WERI-Rb-1 (cell line): ENCODE data around the gene KCNH2.

Source experiments
- DNase-seq: peaks from one replicate; pipeline ENCODE4 v3.0.0-alpha.2; 2020
- H3K27ac ChIP-seq: fragments of 250-450 bp; sonication (Bioruptor Pico); 2 replicates; pipeline ENCODE4 v1.5.1; 2020; ENCODE audit warnings: mild to moderate bottlenecking, moderate library complexity
- H3K27me3 ChIP-seq: fragments of 250-450 bp; sonication (Bioruptor Pico); 2 replicates; pipeline ENCODE4 v1.5.1; 2021; ENCODE audit warnings: mild to moderate bottlenecking, low read depth, moderate library complexity; ENCODE audit not compliant: insufficient read depth, severe bottlenecking
- H3K36me3 ChIP-seq: fragments of 250-450 bp; sonication (Bioruptor Pico); 2 replicates; pipeline ENCODE4 v1.5.1; 2020; ENCODE audit warnings: mild to moderate bottlenecking, moderate library complexity
- H3K4me3 ChIP-seq: 2 replicates; pipeline ENCODE4 v1.5.1; 2011; ENCODE audit warnings: low read depth, mild to moderate bottlenecking, control low read depth, low read length
- H3K9me3 ChIP-seq: fragments of 250-450 bp; sonication (Bioruptor Pico); 2 replicates; pipeline ENCODE4 v1.5.1; 2021; ENCODE audit warnings: mild to moderate bottlenecking, moderate library complexity; ENCODE audit not compliant: severe bottlenecking
- TF ChIP-seq, protein P1 (sequence below): IDR thresholded peaks from 2 replicates; pipeline ENCODE4 v1.5.1; 2011; ENCODE audit warnings: low read depth, mild to moderate bottlenecking, control low read depth, inconsistent platforms, low read length

KCNH2 gene

DNA sequence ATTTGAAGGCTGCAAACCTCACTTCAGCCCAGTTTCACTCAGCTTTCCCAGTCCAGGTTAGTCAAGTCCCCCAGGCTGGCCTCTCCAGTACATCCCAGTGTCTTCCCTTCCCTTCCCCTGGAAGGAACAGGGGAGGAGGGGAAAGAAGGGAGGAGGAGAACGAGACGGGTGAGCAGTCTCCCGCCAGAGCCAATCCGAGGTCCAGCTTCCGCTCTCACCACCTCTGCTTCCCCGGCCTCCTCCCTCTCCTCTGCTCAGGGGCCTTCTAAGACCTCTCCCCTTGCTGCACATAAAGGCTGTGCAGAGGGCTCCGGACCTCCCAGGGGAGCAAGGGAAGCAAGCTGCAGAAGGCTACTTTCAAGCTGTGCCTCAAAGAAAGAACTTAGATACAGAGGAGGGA lies 42.1 kb upstream of the KCNH2 start:
- H3K27me3 ChIP-seq = no peaks in the 10 kb centered on the region
- TF ChIP-seq, protein P1, sequence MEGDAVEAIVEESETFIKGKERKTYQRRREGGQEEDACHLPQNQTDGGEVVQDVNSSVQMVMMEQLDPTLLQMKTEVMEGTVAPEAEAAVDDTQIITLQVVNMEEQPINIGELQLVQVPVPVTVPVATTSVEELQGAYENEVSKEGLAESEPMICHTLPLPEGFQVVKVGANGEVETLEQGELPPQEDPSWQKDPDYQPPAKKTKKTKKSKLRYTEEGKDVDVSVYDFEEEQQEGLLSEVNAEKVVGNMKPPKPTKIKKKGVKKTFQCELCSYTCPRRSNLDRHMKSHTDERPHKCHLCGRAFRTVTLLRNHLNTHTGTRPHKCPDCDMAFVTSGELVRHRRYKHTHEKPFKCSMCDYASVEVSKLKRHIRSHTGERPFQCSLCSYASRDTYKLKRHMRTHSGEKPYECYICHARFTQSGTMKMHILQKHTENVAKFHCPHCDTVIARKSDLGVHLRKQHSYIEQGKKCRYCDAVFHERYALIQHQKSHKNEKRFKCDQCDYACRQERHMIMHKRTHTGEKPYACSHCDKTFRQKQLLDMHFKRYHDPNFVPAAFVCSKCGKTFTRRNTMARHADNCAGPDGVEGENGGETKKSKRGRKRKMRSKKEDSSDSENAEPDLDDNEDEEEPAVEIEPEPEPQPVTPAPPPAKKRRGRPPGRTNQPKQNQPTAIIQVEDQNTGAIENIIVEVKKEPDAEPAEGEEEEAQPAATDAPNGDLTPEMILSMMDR = no peak
- H3K9me3 ChIP-seq = no peaks in the 10 kb centered on the region
- no peaks in the 10 kb centered on the region for H3K36me3 ChIP-seq
- H3K27ac ChIP-seq = no peak overlapping the region
- no peak for DNase-seq
- no peak overlapping the region for H3K4me3 ChIP-seq

DNA sequence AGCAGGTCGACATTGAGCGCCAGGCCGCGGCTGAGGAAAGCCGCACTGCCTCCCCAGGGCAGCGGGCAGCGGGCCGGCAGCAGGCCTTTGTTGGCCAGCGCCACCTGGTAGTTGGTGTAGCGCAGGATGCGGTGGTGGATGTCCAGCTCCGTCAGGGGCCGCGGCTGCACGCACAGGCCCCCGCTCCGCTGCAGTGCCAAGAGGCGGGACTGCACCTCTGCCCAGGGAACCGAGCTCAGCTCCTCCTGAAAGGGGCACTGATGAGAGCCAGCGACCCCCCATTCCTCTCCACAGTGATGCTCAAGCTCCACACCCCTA lies 41.0 kb upstream of the KCNH2 start:
- DNase-seq = no peak
- H3K27ac ChIP-seq = no peak overlapping the region
- H3K27me3 ChIP-seq = no peaks in the 10 kb centered on the region
- TF ChIP-seq, protein P1 = no peak
- no peaks in the 10 kb centered on the region for H3K9me3 ChIP-seq
- no peak overlapping the region for H3K4me3 ChIP-seq
- H3K36me3 ChIP-seq = no peaks in the 10 kb centered on the region

DNA sequence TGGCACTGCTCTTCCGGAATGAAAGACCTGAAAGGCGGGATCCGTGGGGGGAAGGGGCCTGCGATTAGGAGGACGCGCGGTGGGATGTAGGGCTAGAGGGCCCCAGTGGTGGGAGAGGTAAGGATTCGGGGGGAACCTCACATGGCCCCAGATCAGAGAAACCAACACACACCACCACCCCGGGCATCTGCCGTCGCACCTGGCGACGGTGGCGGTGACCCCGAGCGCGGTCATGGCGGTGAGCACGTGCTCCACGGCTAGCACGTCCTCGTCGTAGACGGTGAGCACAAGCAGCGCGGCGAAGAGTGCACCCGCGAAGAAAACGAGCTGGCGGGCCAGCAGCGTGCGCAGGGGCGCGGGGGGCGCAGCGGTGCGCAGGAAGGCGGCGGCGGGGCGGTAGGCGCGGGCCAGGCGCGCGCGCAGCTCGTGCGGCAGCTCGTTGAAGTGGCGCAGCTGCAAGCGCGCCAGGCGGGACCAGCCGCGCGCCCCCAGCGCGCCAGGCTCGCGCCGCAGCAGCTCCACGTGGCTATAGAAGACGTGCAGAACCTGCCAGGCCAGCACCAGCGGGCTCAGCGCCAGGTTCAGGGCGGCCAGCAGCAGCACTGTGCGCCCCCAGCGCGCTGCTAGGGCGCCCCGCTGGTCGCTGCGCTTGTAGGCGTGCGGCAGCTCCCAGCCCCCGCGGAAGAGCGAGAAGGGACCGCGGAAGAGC lies 40.5 kb upstream of the KCNH2 start:
- H3K4me3 ChIP-seq = peak overlapping the region; percentile 55
- no peak for DNase-seq
- no peaks in the 10 kb centered on the region for H3K27me3 ChIP-seq
- TF ChIP-seq, protein P1 = no peak
- H3K9me3 ChIP-seq = no peaks in the 10 kb centered on the region
- peak overlapping the region; percentile 45 for H3K27ac ChIP-seq
- H3K36me3 ChIP-seq = no peaks in the 10 kb centered on the region

DNA sequence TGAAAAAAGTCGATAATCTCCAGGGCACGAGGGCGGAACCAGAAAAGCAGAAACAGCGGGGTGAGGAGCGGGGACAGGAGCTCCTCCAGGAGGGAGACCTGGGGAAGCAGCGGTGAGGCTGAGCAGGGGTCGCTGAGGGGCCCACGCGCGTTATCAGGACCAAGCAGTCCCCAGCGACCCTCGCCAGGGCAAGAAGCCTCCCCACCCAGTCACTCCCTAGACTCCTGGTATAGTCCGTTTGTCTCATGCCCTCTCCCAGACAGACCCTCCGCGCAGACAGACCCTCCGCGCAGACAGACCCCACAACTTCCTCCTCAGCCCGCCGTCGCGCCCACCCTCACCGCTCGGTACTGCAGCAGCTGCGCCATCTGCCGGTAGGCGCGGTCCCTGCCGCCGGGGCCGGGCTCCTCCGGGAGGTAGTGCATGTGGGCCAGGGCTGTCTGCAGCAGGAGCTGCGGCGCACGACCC lies 39.9 kb upstream of the KCNH2 start:
- no peaks in the 10 kb centered on the region for H3K9me3 ChIP-seq
- H3K27me3 ChIP-seq = no peaks in the 10 kb centered on the region
- no peaks in the 10 kb centered on the region for H3K36me3 ChIP-seq
- TF ChIP-seq, protein P1 = peak; percentile 94
- H3K4me3 ChIP-seq = peak overlapping the region; percentile 55
- DNase-seq = peak; percentile 84
- peak overlapping the region; percentile 45 for H3K27ac ChIP-seq

DNA sequence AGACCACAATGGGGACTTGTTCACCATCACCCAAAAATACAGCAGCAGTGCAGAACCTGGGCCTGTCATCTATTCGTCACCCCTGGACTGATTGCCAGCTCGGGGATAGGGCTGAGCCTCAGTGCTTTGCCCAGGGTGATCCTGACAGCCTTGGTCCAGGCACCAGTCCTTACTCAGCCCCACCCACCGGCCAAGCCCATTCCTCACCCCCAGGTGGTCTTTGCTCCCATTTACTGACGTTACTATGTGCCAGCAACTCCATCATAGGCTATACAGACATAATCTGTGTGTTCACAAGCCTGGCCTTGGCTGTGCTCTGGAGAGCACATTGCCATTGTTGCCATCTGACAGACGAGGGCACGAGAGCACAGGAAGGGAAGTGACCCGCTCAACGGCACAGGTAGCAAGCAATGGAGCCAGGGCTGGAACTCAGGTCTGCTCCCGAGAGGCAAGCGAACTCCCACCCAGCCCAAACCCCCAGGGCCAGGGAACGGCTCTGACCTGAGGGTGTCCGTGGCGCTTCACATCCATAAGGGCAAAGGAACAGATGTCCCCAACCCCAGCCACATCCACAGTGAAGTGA lies 39.3 kb upstream of the KCNH2 start:
- TF ChIP-seq, protein P1 = no peak
- H3K36me3 ChIP-seq = no peaks in the 10 kb centered on the region
- H3K9me3 ChIP-seq = no peaks in the 10 kb centered on the region
- peak overlapping the region; percentile 55 for H3K4me3 ChIP-seq
- no peaks in the 10 kb centered on the region for H3K27me3 ChIP-seq
- H3K27ac ChIP-seq = peak overlapping the region; percentile 45
- peak; percentile 54 for DNase-seq
